HG02759 (cell line): ENCODE data around the gene CIC.
"Not testable (repeated sequence)": the region's sequence is repeated elsewhere in the genome, so short reads cannot be mapped to it uniquely, and the experiment has no call there.

Experiments
- ATAC-seq: cut with Tn5 transposase; IDR thresholded peaks from one replicate; pipeline ENCODE4 v1.9.1; 2021; ENCODE audit warnings: mild to moderate bottlenecking, moderate library complexity; ENCODE audit not compliant: unreplicated experiment

Gene CIC

GRCh38 chr19:42254089-42254849 is 14.8 kb upstream of the CIC start:
- ATAC-seq: peak; percentile 33

- ATAC-seq: peak; percentile 71
Measured at GRCh38 chr19:42254850-42255765, 13.9 kb upstream of the CIC start, which contains the start of gene ERF. Gene ERF (minus strand): TSS chr19:42255128. CDS start chr19:42254999, 129 bp downstream.

GRCh38 chr19:42255766-42256745 is 13.0 kb upstream of the CIC start:
- ATAC-seq: no peak

- ATAC-seq: not testable (repeated sequence)
Measured at GRCh38 chr19:42257842-42258241, 11.2 kb upstream of the CIC start.

GRCh38 chr19:42261763-42262162 is 7.3 kb upstream of the CIC start:
- no peak for ATAC-seq

- not testable (repeated sequence) for ATAC-seq
Measured at GRCh38 chr19:42266105-42266504, 2.9 kb upstream of the CIC start.

- not testable (repeated sequence) for ATAC-seq
Measured at GRCh38 chr19:42266928-42267603, 2.0 kb upstream of the CIC start.

- no peak for ATAC-seq
Measured at GRCh38 chr19:42267644-42268141, 1.4 kb upstream of the CIC start.

GRCh38 chr19:42268142-42268703 is 829 bp upstream of the CIC start:
- ATAC-seq: peak; percentile 62

GRCh38 chr19:42269478-42270345 is 660 bp downstream of the CIC start:
- ATAC-seq: no peak

GRCh38 chr19:42270346-42271044 is 1.4 kb downstream of the CIC start:
- ATAC-seq: no peak

GRCh38 chr19:42271045-42271419 is 2.0 kb downstream of the CIC start:
- ATAC-seq: no peak

- ATAC-seq: no peak
Measured at GRCh38 chr19:42271861-42272534, 2.9 kb downstream of the CIC start.

- ATAC-seq: no peak
Measured at GRCh38 chr19:42272535-42272897, 3.5 kb downstream of the CIC start.

GRCh38 chr19:42272989-42273406 is 3.9 kb downstream of the CIC start:
- no peak for ATAC-seq

GRCh38 chr19:42273407-42274064 is 4.5 kb downstream of the CIC start:
- ATAC-seq: no peak
